Measurements from ENCODE around the gene FARP1.

FARP1 gene

DNA sequence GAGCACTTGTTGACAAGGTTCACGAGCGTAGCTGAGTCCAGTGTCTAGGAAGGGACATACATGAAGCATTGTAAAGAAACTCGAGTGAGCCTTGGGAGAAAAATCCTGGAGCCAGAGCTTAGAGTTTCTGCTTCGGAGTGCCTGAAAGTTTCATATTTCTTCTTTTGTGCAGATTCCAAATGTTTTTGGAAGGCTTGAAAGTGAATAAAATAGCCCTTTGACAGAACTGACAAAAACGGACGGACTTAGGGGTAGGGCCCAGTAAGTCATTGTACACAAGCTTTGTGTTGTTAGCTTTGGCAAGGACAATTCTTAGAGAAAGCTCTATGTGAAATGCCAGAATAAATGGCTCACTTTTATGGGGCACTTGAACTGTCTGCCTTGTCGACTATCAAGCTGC lies 31.4 kb downstream of the FARP1 start:
- Histone ChIP-seq H4K20me1 (ENCODE audit: control insufficient read depth, insufficient read depth, low read depth, low read length) (no peaks in the 10 kb centered on the region), H3K4me1 (ENCODE audit: control insufficient read depth, low read length) (no peaks in the 10 kb centered on the region), H3K27ac (ENCODE audit: low read depth, low read length) (no peak overlapping the region), H3K27me3 (ENCODE audit: control insufficient read depth, low read length) (no peaks in the 10 kb centered on the region), H3F3A (ENCODE audit: control insufficient read depth, insufficient read depth) (no peaks in the 10 kb centered on the region), H3K36me3 (ENCODE audit: control insufficient read depth, low read length) (no peaks in the 10 kb centered on the region), H3K9me2 (replicated peaks; ENCODE audit: control insufficient read depth, low read length) (no peaks in the 10 kb centered on the region), H3K79me2 (ENCODE audit: control insufficient read depth, low read length) (no peaks in the 10 kb centered on the region), H3K4me3 (ENCODE audit: low read length) (no peak overlapping the region), H3K9me3 (ENCODE audit: control insufficient read depth, insufficient read depth, low read length) (no peaks in the 10 kb centered on the region), H3K4me2 (ENCODE audit: low read length) (no peak overlapping the region)
- TF ChIP-seq CTCF (IDR thresholded peaks at IDR 0.05; ENCODE audit: low read depth, low read length, poor library complexity, severe bottlenecking): no peak
- no peak for TF ChIP-seq EZH2phosphoT487 (IDR thresholded peaks at IDR 0.05; ENCODE audit: borderline replicate concordance, low read length)

- Histone ChIP-seq H3K27me3 (ENCODE audit: control insufficient read depth, low read length) (no peaks in the 10 kb centered on the region), H3K36me3 (ENCODE audit: control insufficient read depth, low read length) (no peaks in the 10 kb centered on the region), H3K4me3 (ENCODE audit: low read length) (no peak overlapping the region), H3K27ac (ENCODE audit: low read depth, low read length) (no peak overlapping the region), H3K4me2 (ENCODE audit: low read length) (no peak overlapping the region), H3K79me2 (ENCODE audit: control insufficient read depth, low read length) (no peaks in the 10 kb centered on the region), H3K9me3 (ENCODE audit: control insufficient read depth, insufficient read depth, low read length) (no peaks in the 10 kb centered on the region), H3K9me2 (replicated peaks; ENCODE audit: control insufficient read depth, low read length) (no peaks in the 10 kb centered on the region), H3K4me1 (ENCODE audit: control insufficient read depth, low read length) (no peaks in the 10 kb centered on the region), H3F3A (ENCODE audit: control insufficient read depth, insufficient read depth) (no peaks in the 10 kb centered on the region), H4K20me1 (ENCODE audit: control insufficient read depth, insufficient read depth, low read depth, low read length) (no peaks in the 10 kb centered on the region)
- TF ChIP-seq CTCF (IDR thresholded peaks at IDR 0.05; ENCODE audit: low read depth, low read length, poor library complexity, severe bottlenecking) (no peak), EZH2phosphoT487 (IDR thresholded peaks at IDR 0.05; ENCODE audit: borderline replicate concordance, low read length) (no peak)
These were observed 32.1 kb downstream of the FARP1 start for GRCh38 chr13:98175043-98175442.

DNA sequence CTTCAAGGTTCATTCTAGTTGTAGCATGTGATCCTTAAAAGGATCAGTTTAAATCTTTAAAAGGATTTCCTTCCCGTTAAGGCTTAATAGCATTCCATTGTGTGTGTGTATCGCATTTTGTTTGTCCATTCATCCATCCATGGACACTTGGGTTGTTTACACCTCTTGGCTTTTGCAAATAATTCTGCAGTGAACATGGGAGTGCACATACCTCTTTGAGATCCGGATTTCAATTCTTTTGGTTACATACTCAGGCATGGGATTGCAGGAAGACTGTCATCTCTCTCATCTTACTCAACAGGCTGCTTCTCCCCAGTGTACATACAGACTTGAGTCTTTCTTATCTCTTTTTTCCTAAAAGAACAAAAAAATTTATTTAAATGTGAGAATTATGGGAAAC lies 32.9 kb downstream of the FARP1 start:
- Histone ChIP-seq H3K9me2 (replicated peaks; ENCODE audit: control insufficient read depth, low read length) (no peaks in the 10 kb centered on the region), H3K36me3 (ENCODE audit: control insufficient read depth, low read length) (no peaks in the 10 kb centered on the region), H3K27me3 (ENCODE audit: control insufficient read depth, low read length) (no peaks in the 10 kb centered on the region), H4K20me1 (ENCODE audit: control insufficient read depth, insufficient read depth, low read depth, low read length) (no peaks in the 10 kb centered on the region), H3K4me1 (ENCODE audit: control insufficient read depth, low read length) (no peaks in the 10 kb centered on the region), H3K4me2 (ENCODE audit: low read length) (no peak overlapping the region), H3K9me3 (ENCODE audit: control insufficient read depth, insufficient read depth, low read length) (no peaks in the 10 kb centered on the region), H3K27ac (ENCODE audit: low read depth, low read length) (no peak overlapping the region), H3F3A (ENCODE audit: control insufficient read depth, insufficient read depth) (no peaks in the 10 kb centered on the region), H3K79me2 (ENCODE audit: control insufficient read depth, low read length) (no peaks in the 10 kb centered on the region), H3K4me3 (ENCODE audit: low read length) (no peak overlapping the region)
- no peak for TF ChIP-seq CTCF (IDR thresholded peaks at IDR 0.05; ENCODE audit: low read depth, low read length, poor library complexity, severe bottlenecking)
- TF ChIP-seq EZH2phosphoT487 (IDR thresholded peaks at IDR 0.05; ENCODE audit: borderline replicate concordance, low read length): no peak

Measured in DOHH2 (cell line).